Trophoblast cell (in vitro differentiated cells and primary cell): ENCODE measurements around the gene VAPB.

Source experiments
- DNase-seq, 2 donors: peaks; one replicate each; pipeline ENCODE4 v3.0.0-alpha.2; 2016
- H2AFZ ChIP-seq: 2 replicates; pipeline ENCODE4 v1.6.1; 2013; ENCODE audit warnings: low read length, moderate library complexity, mild to moderate bottlenecking; ENCODE audit not compliant: insufficient read depth, poor library complexity
- H2AK5ac ChIP-seq: 2 replicates; pipeline ENCODE4 v1.6.1; 2013; ENCODE audit warnings: mild to moderate bottlenecking, low read length
- H2BK120ac ChIP-seq: 2 replicates; pipeline ENCODE4 v1.6.1; 2013; ENCODE audit warnings: low read length, mild to moderate bottlenecking, moderate library complexity; ENCODE audit not compliant: insufficient read depth, poor library complexity
- H2BK12ac ChIP-seq: 2 replicates; pipeline ENCODE4 v1.6.1; 2013; ENCODE audit warnings: mild to moderate bottlenecking, low read length, moderate library complexity
- H2BK5ac ChIP-seq: 2 replicates; pipeline ENCODE4 v1.6.1; 2013; ENCODE audit warnings: low read length, low read depth, moderate library complexity, mild to moderate bottlenecking; ENCODE audit not compliant: poor library complexity
- H3K14ac ChIP-seq: 2 replicates; pipeline ENCODE4 v1.6.1; 2013; ENCODE audit warnings: mild to moderate bottlenecking, low read length
- H3K18ac ChIP-seq: 2 replicates; pipeline ENCODE4 v1.6.1; 2013; ENCODE audit warnings: mild to moderate bottlenecking, low read length
- H3K23ac ChIP-seq: 2 replicates; pipeline ENCODE4 v1.6.1; 2013; ENCODE audit warnings: low read length
- H3K27ac ChIP-seq: 2 replicates; pipeline ENCODE4 v1.5.1; 2013; ENCODE audit warnings: low read depth, mild to moderate bottlenecking, inconsistent platforms, low read length, moderate library complexity
- H3K27me3 ChIP-seq: 2 replicates; pipeline ENCODE4 v1.6.1; 2013; ENCODE audit warnings: inconsistent platforms, mild to moderate bottlenecking, low read length, moderate library complexity; ENCODE audit not compliant: insufficient read depth
- H3K36me3 ChIP-seq, 2 experiments: 1 replicate in 1 of 2; 2 replicates in 1 of 2; pipeline ENCODE4 v1.6.1; 2013; ENCODE audit warnings: low read length in 2 of 2, mild to moderate bottlenecking in 2 of 2, moderate library complexity in 1 of 2; ENCODE audit not compliant: insufficient read depth in 2 of 2, control insufficient read depth in 1 of 2
- H3K4ac ChIP-seq: 2 replicates; pipeline ENCODE4 v1.6.1; 2013; ENCODE audit warnings: low read depth, mild to moderate bottlenecking, low read length, moderate library complexity
- H3K4me1 ChIP-seq, 2 experiments: 1 replicate in 1 of 2; 2 replicates in 1 of 2; pipeline ENCODE4 v1.6.1; 2013; ENCODE audit warnings: low read length in 2 of 2, mild to moderate bottlenecking in 2 of 2, moderate library complexity in 1 of 2; ENCODE audit not compliant: insufficient read depth in 2 of 2, control insufficient read depth in 1 of 2
- H3K4me2 ChIP-seq: 2 replicates; pipeline ENCODE4 v1.6.1; 2013; ENCODE audit warnings: inconsistent platforms, mild to moderate bottlenecking, low read length, moderate library complexity
- H3K4me3 ChIP-seq: 2 replicates; pipeline ENCODE4 v1.5.1; 2013; ENCODE audit warnings: mild to moderate bottlenecking, low read depth, low read length, inconsistent platforms
- H3K79me1 ChIP-seq: one replicate; pipeline ENCODE4 v1.6.1; 2013; ENCODE audit warnings: low read length
- H3K79me2 ChIP-seq: 2 replicates; pipeline ENCODE4 v1.6.1; 2013; ENCODE audit warnings: low read length, mild to moderate bottlenecking; ENCODE audit not compliant: control insufficient read depth, insufficient read depth, poor library complexity
- H3K9ac ChIP-seq: 2 replicates; pipeline ENCODE4 v1.6.1; 2013; ENCODE audit warnings: mild to moderate bottlenecking, low read length
- H3K9me3 ChIP-seq: 2 replicates; pipeline ENCODE4 v1.6.1; 2013; ENCODE audit warnings: low read depth, mild to moderate bottlenecking, control low read depth, inconsistent platforms, low read length; ENCODE audit not compliant: insufficient read depth
- H4K12ac ChIP-seq: 2 replicates; pipeline ENCODE4 v1.6.1; 2013; ENCODE audit warnings: low read depth, mild to moderate bottlenecking, low read length, moderate library complexity
- H4K8ac ChIP-seq: 2 replicates; pipeline ENCODE4 v1.6.1; 2013; ENCODE audit warnings: low read depth, mild to moderate bottlenecking, low read length, moderate library complexity
- H4K91ac ChIP-seq: one replicate; pipeline ENCODE4 v1.6.1; 2013; ENCODE audit warnings: low read depth, mild to moderate bottlenecking, low read length, moderate library complexity
- WGBS: extraction: QIAGEN DNeasy Blood & Tissue Kit; methylation state at CpG from one replicate; pipeline ENCODE4 v1.1.7; 2013; ENCODE audit warnings: missing lambda C conversion rate; ENCODE audit not compliant: insufficient read length, insufficient coverage; ENCODE audit errors: extremely low coverage; 5-methylcytosine and 5-hydroxymethylcytosine counted together

Gene VAPB

DNA sequence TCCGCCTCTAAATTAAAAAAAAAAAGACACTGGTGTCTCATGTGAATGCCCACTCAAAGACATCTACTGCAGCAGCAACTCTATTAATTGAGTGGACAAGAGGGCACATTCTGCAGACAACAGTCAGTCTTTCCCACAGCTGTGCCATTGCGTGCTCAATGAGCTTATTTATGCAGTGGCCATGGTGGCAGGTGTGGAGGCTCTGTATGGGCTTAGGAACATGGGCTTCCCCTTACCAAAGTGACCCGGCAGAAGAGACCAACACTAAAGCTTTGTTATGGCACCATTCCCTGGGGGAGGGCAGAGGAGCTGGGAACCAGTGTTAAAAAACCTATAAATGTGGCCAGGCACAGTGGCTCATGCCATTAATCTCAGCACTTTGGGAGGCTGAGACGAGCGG lies 4.2 kb upstream of the VAPB start:
- no peak overlapping the region for H3K9ac ChIP-seq
- H3K27ac ChIP-seq = no peak overlapping the region
- no peak overlapping the region for H2BK12ac ChIP-seq
- no peaks in the 10 kb centered on the region for H3K27me3 ChIP-seq
- no peaks in the 10 kb centered on the region for H3K36me3 ChIP-seq
- no peak overlapping the region for H2AK5ac ChIP-seq
- H2AFZ ChIP-seq = no peak overlapping the region
- H3K23ac ChIP-seq = no peak overlapping the region
- no peaks in the 10 kb centered on the region for H3K9me3 ChIP-seq
- no peak for DNase-seq
- H2BK120ac ChIP-seq = no peak overlapping the region
- H4K12ac ChIP-seq = no peak overlapping the region
- no CpG with 5 or more reads among the region's 5 CpGs for WGBS
- peaks cover 7% of the 10 kb centered on the region for H3K79me1 ChIP-seq
- H3K4me2 ChIP-seq = no peak overlapping the region
- H2BK5ac ChIP-seq = no peak overlapping the region
- H4K91ac ChIP-seq = no peak overlapping the region
- no peak overlapping the region for H3K4ac ChIP-seq
- H3K4me1 ChIP-seq = peaks cover 0 to 2% of the 10 kb centered on the region in 2 experiments
- peaks cover 7% of the 10 kb centered on the region for H3K79me2 ChIP-seq
- no peak overlapping the region for H3K14ac ChIP-seq
- no peak overlapping the region for H3K4me3 ChIP-seq
- H3K18ac ChIP-seq = no peak overlapping the region
- no peak overlapping the region for H4K8ac ChIP-seq

DNA sequence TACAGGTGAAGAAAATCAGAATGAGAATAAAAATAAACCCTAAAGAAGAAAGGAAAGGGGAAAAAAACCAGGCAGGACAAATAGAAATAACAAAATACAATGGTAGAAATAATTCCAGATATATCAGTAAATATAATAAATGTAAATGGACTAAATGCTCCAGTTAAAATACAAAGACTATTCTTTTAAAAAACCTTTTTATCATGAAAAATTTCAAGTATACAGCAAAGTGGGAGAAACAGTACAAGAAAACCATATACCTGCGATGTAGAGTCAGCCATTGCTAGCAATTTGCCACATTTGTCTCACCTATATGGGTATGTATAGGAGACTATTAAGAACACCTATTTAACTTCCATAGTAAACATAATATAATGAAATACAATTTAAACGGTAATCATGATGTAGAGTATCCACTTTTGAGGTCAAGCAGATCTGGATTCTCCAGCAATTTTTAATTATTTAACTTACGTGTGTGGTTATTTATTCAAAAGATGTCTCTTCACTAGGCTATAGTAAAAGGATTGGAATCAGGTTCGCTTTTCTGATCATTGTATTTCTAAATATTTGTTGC lies 914 bp upstream of the VAPB start:
- no peak overlapping the region for H2BK5ac ChIP-seq
- H3K4me1 ChIP-seq = peaks cover 2 to 9% of the 10 kb centered on the region in 2 experiments
- no peak overlapping the region for H2AFZ ChIP-seq
- H3K27ac ChIP-seq = no peak overlapping the region
- no peak overlapping the region for H3K4me3 ChIP-seq
- H3K27me3 ChIP-seq = no peaks in the 10 kb centered on the region
- H3K9me3 ChIP-seq = no peaks in the 10 kb centered on the region
- peaks cover 7% of the 10 kb centered on the region for H3K79me1 ChIP-seq
- H4K91ac ChIP-seq = no peak overlapping the region
- no peak overlapping the region for H3K4me2 ChIP-seq
- no peaks in the 10 kb centered on the region for H3K36me3 ChIP-seq
- H4K8ac ChIP-seq = no peak overlapping the region
- no peak overlapping the region for H2BK120ac ChIP-seq
- no peak overlapping the region for H2BK12ac ChIP-seq
- no peak overlapping the region for H2AK5ac ChIP-seq
- H3K4ac ChIP-seq = no peak overlapping the region
- H3K23ac ChIP-seq = no peak overlapping the region
- no peak overlapping the region for H4K12ac ChIP-seq
- no peak for DNase-seq
- peaks cover 16% of the 10 kb centered on the region for H3K79me2 ChIP-seq
- no peak overlapping the region for H3K14ac ChIP-seq
- no peak overlapping the region for H3K18ac ChIP-seq
- no CpG with 5 or more reads among the region's 4 CpGs for WGBS
- H3K9ac ChIP-seq = no peak overlapping the region

DNA sequence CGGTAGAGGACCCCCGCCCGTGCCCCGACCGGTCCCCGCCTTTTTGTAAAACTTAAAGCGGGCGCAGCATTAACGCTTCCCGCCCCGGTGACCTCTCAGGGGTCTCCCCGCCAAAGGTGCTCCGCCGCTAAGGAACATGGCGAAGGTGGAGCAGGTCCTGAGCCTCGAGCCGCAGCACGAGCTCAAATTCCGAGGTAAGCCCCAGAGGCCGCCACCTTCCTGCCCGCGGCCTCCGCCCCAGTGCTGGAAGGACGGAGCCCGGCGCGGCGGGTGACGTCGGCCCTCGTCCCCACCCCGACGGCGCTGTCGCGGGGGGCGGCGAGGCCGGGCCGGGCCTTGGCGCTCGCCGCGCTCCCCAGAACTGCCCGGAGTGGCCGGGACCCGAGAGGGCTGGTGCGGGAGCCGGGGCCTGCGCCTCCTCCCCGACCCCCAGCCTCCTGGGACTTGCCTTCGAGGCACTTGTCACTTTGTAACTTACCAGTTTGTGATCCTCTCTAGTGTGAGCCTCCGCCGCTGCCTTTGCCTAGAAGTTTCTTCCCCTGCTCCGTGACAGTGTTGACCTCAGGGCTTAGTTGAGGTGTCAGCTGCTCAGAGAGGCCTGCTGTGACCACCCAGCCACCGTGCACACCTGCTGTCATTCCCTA lies 417 bp downstream of the VAPB start:
- Histone ChIP-seq H3K4me1 (peaks cover 2 to 9% of the 10 kb centered on the region in 2 experiments), H3K4me3 (peak overlapping the region; percentile 93), H2BK5ac (peak overlapping the region; percentile 92), H2AFZ (peak overlapping the region; percentile 89), H2BK12ac (no peak overlapping the region), H3K4ac (peak overlapping the region; percentile 97), H3K79me2 (peaks cover 16% of the 10 kb centered on the region), H3K27me3 (no peaks in the 10 kb centered on the region), H4K8ac (peak overlapping the region; percentile 99), H3K9me3 (no peaks in the 10 kb centered on the region), H3K4me2 (peak overlapping the region; percentile 91), H3K27ac (peak overlapping the region; percentile 82), H3K23ac (no peak overlapping the region), H4K12ac (peak overlapping the region; percentile 97), H3K18ac (peak overlapping the region; percentile 99), H3K14ac (peak overlapping the region; percentile 99), H3K9ac (peak overlapping the region; percentile 100), H4K91ac (peak overlapping the region; percentile 97), H3K36me3 (no peaks in the 10 kb centered on the region), H2AK5ac (peak overlapping the region; percentile 78), H3K79me1 (peaks cover 7% of the 10 kb centered on the region), H2BK120ac (peak overlapping the region; percentile 88)
- DNase-seq = peak; percentile 20 to 56
- no CpG with 5 or more reads among the region's 56 CpGs for WGBS

DNA sequence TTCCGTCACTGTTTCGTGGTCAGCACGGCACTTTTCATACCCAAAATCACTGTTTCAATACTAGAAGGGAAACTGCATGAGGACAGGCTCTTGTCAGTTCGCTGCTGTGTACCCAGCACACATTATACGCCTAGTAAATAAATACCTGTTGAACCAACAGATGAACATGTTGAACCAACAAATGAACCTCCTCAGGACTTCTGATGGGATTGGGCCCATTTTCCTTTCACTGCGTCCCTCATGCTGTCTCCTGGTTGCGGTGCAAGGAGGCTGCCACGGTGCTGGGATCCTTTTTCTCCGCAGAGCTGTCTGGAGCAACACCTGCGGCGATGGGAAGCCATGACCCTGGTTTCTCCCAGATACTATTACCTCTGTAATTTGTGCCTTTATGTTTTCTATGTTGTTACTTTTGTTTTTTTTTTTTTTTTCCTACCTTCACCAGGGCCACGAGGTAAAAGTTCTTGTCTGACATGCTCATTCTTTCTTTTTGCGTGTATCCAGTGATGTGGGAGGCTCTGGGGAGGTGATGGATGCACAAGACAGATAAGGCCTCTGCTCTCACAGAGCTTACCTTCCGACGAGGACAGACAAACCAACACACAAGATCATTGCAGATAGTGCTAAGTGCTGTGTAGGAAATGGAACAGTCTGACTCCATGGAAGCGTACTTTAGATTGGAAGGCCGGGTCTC lies 1.1 kb downstream of the VAPB start:
- Histone ChIP-seq H3K14ac (peak overlapping the region; percentile 99), H3K23ac (no peak overlapping the region), H2AFZ (peak overlapping the region; percentile 14), H3K36me3 (no peaks in the 10 kb centered on the region), H4K91ac (peak overlapping the region; percentile 97), H2BK5ac (peak overlapping the region; percentile 92), H3K4me1 (peaks cover 2 to 9% of the 10 kb centered on the region in 2 experiments), H4K12ac (peak overlapping the region; percentile 97), H3K27me3 (no peaks in the 10 kb centered on the region), H3K27ac (no peak overlapping the region), H2BK120ac (peak overlapping the region; percentile 88), H2AK5ac (peak overlapping the region; percentile 61), H4K8ac (peak overlapping the region; percentile 99), H3K79me2 (peaks cover 16% of the 10 kb centered on the region), H3K18ac (peak overlapping the region; percentile 99), H3K4ac (peak overlapping the region; percentile 97), H3K9ac (peak overlapping the region; percentile 100), H3K9me3 (no peaks in the 10 kb centered on the region), H2BK12ac (no peak overlapping the region), H3K79me1 (peaks cover 7% of the 10 kb centered on the region), H3K4me3 (peak overlapping the region; percentile 93), H3K4me2 (peak overlapping the region; percentile 91)
- DNase-seq = no peak
- WGBS = no CpG with 5 or more reads among the region's 17 CpGs
